ENCODE results near the gene CTXND1.

GRCh38 chr15:80194914-80195313, 57.1 kb downstream of the CTXND1 start:
- TF ChIP-seq POLR2A (IDR thresholded peaks at IDR 0.05; ENCODE audit: low read length): no peak
- TF ChIP-seq CTCF (IDR thresholded peaks at IDR 0.05): no peak
- no peak for TF ChIP-seq HOXA7 (CRISPR knock-in tag; IDR thresholded peaks at IDR 0.05)
- TF ChIP-seq REST (IDR thresholded peaks at IDR 0.05): no peak
- no peak for TF ChIP-seq RAD21 (conservative IDR thresholded peaks at IDR 0.05 in 1 of 2, IDR thresholded peaks at IDR 0.05 in 1 of 2)
